Measurements from ENCODE around the gene CELF2.

DNA sequence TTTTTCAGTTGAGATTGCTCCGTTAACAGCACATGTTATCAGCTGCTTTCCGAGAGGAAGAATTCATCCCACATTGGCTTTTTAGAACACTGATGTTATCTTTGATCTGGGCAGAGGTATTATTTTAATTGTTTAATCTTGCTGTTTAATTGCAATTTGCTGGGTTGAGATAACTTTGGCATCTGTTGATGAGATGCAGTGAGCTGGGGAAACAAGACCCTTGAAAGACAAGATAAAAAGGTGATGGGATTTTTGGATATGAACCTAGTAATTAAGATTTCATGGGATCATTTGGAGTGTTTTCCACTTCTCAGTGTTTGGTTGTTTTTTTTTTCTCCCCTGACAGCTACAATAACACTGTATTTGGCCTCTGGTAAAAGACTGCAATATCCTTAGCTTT is 4.5 kb downstream of the CELF2 start:
- TF ChIP-seq, protein P1, sequence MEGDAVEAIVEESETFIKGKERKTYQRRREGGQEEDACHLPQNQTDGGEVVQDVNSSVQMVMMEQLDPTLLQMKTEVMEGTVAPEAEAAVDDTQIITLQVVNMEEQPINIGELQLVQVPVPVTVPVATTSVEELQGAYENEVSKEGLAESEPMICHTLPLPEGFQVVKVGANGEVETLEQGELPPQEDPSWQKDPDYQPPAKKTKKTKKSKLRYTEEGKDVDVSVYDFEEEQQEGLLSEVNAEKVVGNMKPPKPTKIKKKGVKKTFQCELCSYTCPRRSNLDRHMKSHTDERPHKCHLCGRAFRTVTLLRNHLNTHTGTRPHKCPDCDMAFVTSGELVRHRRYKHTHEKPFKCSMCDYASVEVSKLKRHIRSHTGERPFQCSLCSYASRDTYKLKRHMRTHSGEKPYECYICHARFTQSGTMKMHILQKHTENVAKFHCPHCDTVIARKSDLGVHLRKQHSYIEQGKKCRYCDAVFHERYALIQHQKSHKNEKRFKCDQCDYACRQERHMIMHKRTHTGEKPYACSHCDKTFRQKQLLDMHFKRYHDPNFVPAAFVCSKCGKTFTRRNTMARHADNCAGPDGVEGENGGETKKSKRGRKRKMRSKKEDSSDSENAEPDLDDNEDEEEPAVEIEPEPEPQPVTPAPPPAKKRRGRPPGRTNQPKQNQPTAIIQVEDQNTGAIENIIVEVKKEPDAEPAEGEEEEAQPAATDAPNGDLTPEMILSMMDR (IDR thresholded peaks at IDR 0.05), result no peak
- no peak for TF ChIP-seq POLR2A (IDR thresholded peaks at IDR 0.05)

Measured in body of pancreas (tissue), 4 donors.